GM19025 (cell line): ENCODE results near the gene PADI3.

Experiments used
- ATAC-seq: cut with Tn5 transposase; IDR thresholded peaks from one replicate; pipeline ENCODE4 v1.9.1; 2021; ENCODE audit warnings: mild to moderate bottlenecking, low read depth, moderate library complexity; ENCODE audit not compliant: unreplicated experiment

The PADI3 gene, protein sequence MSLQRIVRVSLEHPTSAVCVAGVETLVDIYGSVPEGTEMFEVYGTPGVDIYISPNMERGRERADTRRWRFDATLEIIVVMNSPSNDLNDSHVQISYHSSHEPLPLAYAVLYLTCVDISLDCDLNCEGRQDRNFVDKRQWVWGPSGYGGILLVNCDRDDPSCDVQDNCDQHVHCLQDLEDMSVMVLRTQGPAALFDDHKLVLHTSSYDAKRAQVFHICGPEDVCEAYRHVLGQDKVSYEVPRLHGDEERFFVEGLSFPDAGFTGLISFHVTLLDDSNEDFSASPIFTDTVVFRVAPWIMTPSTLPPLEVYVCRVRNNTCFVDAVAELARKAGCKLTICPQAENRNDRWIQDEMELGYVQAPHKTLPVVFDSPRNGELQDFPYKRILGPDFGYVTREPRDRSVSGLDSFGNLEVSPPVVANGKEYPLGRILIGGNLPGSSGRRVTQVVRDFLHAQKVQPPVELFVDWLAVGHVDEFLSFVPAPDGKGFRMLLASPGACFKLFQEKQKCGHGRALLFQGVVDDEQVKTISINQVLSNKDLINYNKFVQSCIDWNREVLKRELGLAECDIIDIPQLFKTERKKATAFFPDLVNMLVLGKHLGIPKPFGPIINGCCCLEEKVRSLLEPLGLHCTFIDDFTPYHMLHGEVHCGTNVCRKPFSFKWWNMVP

DNA sequence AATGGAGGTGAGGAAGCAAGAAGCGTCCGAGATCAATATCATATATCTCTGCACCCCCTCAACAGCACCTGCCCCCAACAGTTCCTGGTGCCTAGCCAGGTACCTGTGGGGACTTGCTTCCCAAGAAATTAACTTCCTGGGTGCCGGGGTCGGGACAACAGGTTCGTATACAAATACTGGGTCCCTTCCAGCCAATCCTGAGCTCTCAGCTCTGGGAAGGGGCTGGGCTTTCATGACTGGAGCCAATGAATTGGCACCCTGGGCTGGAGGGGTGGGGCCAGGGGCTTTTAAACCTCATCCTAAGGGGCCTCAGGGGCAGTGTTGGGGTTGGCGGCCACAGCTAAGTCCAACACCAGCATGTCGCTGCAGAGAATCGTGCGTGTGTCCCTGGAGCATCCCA, at the start of gene PADI3:
Gene PADI3 (plus strand): TSS at position 318 of the 400 bp plus-strand sequence. CDS start 40 bp downstream, at position 358.
- no peak for ATAC-seq

DNA sequence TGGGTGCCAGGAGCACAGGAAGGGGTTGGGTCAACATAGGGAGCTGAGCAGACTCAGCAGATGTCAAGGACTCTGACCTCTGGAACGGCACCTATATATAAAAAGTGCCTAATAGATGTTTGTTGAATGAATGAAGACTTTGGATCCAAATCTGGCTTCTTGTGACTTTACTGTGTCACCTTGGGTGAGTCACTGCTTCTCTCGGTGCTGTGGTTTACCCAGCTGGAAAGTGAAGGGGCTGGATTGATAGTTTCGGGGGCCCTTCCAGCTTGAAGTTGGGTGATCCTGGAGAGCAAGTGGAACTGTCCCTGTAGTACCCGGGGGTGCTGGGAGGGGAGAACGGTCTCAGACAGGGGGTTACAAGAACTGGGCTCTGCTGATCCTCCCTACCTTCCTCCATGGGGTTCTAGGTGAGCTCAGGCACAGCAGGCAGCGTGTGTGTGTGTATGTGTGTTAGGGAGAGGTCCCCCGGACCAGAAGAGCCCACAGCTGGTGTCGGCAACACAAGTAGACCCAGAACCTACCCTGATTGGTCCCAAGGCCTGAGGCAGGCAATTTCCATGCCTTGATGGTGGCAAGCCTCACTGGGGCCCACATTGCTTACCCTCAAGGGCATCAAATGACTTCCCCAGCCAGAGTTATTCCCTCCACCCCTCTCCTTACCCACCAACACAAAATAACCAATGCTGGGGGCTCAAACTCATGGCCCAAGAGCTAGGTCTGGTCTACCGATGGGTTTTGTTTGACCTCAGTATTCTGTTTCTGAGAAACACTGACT, 49.4 kb upstream of the PADI3 start:
- ATAC-seq = no peak

DNA sequence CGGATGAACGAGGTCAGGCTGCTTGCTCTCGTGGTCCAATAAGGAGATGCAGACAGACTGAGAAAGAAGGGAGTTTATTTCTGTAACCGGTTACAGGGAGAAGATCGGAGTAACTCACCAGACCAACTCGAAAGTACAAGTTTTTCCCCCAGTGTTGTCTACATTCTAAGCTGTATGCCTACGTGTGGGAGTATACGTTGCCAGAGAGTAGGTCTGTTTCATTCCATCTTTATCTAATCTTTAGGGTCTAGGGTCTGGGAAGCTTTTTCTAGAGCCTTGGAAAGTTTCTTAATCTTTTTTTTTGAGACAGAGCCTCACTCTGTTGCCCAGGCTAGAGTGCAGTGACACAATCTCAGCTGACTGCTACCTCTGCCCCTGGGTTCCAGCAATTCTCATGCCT, 48.7 kb upstream of the PADI3 start:
- no peak for ATAC-seq

DNA sequence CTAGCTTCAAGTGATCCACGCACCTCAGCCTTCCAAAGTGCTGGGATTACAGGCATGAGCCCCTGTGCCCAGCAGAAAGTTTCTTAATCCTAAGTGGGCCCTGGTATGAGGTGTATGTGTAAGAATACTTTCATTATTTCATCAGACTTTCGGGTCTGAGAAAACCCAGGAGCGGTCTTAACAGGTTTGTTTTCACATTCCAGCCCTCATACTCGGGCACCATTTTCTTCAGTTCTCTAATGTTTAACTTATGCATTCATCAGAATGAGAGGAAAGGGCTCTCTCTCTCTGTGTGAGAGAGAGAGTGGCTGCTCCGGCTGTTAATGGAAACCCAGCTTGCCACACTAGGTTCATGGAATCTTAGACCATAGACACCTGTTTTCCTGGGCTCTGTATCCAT, 48.1 kb upstream of the PADI3 start:
- no peak for ATAC-seq

DNA sequence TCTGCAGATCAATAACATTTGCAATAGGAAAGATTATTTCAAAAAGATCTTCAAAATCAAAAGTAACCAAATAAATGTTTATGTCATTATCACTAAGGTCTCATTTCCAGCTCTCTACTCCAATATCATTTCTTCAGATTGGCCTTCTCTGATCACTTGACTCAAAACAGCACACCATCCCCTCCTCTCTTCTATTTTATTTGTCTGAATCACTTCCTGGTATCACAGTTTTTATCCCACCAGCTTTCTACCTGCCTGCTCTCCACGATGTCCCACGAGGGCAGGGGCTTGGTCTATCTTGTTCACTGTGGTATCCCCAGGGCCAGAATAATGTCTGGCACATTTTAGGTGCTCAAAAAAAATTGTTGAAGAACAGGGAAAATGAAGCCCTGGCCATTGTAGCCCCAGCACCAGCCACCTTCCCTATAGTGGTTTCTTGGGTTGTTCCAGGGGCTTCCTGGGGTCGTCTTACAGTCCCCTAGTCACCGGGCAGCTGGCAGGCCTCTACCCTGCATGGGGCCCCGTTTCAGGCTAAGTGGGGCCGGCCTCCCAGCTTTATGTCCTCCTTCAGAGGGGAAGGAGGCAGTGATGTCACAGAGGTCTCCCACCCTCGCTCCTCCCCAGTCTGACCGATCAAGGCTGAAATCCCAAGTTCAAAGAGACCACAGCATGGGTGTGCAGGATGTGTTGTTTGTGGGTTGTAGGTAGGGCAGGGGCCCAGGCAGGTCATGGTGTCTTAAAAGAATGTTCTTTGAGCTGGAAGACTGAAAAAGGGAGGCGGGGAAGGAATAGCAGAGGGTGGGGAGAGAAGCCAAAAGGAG, 47.5 kb upstream of the PADI3 start:
- ATAC-seq = no peak

DNA sequence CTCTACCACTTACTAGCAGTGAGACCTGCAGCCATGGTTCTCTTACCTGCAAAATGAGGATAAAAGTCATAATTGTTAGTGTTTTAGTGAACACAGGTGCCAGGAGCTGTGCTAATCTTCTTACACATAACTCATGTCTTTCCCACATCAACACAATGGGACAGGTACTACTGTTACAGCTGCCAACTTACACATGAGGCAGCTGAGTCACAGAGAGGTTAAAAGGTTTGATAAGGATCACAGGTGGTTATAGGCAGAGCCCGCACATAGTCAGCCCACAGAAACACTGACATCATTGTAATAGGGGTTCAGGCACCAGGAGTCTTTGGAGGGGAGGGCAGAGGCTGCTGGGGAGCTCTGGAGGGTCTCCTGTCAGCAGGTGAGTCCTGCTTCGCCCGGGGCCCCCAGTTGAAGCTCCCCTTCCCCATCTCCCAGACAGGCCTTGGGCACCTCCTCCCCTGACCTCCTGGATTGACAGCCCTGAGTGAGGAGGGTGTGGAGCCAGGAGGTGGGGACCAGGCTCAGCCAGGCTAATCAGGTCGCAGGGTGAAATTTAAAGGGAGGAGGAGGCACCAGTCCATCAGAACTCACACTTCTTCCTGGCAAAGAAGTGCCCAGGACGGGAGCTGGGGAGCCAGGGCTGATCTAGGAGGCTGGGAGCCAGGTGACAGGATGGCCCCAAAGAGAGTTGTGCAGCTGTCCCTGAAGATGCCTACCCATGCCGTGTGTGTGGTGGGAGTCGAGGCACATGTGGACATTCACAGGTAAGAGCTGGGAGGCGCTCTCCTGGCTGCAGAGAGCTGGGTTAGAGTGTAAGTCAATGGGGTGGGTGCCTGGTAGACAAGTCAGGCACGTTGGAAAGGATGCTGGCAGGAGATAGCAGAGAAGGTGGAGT, 44.1 kb upstream of the PADI3 start, which contains the start of gene PADI1:
Gene PADI1 (plus strand): TSS at position 583 of the 895 bp plus-strand sequence. CDS start 90 bp downstream, at position 673.
- ATAC-seq = no peak

DNA sequence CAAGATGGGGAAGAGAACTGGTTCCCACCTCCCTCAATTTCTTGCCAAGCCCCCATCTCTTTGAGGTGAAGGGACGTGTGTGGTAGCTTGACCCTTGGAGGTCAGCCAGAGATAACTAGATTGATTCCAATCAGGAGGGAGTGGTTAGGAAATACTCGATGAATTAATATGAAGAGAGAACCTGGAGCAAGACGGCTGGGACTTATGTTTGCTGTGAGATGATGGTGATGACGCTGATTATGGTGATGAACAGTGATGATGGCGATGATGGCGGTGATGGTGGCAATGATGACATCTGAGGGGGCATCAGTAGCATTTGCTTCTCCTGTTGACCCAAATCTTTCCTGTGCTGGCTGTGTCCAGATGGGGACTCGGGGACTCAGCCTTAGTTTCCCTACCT, 43.2 kb upstream of the PADI3 start:
- ATAC-seq = no peak

DNA sequence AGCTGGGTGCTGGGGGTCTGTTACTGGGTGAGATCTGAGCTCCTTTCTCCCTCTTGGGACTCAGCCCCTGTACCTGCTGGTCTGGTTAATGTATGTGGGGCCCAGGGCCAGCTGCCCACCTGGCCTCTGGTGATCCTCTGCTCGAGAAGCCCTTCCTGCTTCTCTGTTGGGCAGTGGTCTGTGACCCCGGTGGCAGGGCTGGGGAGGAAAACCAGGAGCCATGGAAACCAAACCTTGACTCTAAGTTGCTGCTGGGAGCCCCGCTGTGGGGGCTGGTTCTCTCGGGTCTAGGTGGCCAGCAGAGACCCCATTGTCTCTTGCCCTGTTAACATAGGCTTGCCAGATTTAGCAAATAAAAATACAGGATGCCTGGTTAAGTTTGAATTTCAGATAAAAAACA, 42.7 kb upstream of the PADI3 start:
- no peak for ATAC-seq

DNA sequence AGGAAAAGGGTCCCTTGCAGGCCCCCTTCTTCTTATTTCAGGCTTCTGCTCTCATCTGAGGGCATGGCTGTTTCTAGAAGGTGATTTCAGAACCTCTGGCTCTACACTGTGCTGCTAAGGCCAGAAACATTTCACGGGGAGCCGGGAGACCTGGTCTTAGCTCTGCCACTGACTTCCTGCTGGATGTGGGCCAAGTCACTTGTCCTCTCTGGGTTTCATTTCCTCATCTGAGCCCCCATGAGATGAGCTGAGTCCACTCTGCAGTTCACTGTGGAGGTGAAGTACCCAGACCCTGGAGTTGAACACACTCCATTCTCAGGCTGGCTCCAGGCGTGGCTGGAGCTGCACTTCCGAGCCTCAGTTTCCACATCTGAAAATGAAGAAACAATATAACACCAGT, 41.9 kb upstream of the PADI3 start:
- ATAC-seq = no peak

DNA sequence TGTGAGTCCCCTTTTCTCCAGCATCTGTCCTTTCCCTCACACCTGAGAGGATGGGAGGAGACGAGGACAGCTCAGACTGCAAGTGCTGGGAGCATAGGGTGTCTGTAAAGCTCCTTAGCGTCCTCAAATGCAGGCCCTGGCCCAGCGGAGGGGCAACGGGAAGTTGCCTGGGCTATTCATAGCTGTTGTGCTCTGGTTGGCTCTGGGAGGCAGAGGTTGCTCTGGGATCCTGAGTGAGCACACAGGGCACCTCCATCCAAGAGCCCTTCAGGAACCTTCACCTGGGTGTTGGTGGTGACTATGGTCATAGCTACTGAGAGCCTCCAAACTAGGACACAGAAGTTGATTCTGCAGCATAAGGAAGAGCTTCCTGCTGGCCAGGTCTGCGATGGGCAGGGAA, 41.4 kb upstream of the PADI3 start:
- ATAC-seq = no peak

DNA sequence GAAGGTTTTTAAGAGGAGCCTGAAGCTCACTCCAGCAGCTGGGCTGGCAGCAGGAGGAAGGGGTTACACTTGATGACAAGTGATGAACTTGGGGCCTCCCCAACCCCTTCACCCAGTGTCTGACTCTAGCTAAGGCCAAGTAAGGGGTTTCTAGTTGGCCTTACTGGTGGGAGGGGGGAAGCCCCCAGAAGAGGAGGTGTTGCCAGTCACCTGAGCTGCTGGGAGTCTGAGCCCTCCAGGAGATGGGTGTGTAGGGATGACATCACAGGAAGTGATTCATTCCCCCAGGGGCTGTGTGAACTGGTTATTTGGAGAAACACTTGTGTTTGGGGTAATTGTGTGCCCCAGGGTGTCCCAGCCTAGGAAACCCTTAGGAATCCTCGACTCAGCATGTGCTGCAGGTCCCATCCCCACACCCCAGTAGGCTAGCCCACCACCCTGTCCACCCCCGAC, 40.9 kb upstream of the PADI3 start:
- ATAC-seq = no peak

DNA sequence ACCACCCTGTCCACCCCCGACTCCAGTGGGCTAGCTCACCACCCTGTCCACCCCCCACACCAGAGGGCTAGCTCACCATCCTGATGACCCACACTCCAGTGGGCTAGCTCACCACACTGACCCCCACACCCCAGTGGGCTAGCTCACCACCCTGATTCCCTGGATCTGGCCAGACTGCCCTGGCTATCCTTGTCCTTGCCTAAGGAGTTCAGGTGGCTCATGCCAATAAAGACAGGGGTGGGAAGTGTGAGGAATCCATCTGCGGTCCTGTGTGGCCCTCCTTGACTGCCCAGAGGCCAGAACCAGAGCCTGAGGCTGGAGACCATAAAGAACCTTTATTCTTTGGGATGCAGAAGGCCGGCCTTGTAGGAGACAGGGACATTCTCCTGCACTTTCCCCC, 40.4 kb upstream of the PADI3 start:
- ATAC-seq = no peak

DNA sequence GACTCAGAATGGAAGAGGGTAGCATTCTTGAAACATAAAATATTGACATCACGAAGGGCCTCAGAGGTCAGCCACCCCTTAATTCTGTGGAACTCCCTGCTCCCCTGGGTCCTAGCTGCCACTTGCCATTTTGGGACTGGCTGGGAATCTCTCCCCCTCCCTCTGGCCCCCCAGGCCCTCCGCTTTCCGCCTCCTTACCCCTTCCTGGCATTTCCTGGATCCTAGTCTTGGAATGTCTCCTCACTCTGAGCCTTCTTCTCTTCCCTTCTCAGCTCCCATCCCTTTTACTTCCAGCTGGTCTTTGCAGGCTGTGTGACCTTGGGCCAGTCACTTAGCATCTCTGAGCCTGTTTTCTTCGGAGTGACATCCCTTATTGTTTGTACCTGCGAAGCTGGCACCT, 39.5 kb upstream of the PADI3 start:
- ATAC-seq = no peak

DNA sequence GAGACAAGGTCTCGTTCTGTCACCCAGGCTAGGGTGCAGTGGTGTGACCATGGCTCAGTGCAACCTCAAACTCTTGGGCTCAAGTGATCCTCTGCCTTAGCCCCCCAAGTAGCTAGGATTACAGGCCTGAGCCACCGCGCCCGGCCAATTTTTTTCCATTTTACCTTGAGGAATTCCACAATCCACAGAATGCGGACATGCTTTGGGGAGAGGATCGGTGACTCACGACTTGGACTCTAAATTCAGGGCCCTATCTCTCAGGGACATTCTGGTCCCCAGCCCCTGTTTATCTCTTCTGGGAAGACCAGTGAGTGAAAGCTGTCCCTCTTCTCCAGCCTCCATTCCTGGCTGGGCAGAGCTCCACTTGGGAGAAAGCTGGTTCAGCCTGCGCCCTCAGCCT, 38.7 kb upstream of the PADI3 start:
- ATAC-seq = no peak

DNA sequence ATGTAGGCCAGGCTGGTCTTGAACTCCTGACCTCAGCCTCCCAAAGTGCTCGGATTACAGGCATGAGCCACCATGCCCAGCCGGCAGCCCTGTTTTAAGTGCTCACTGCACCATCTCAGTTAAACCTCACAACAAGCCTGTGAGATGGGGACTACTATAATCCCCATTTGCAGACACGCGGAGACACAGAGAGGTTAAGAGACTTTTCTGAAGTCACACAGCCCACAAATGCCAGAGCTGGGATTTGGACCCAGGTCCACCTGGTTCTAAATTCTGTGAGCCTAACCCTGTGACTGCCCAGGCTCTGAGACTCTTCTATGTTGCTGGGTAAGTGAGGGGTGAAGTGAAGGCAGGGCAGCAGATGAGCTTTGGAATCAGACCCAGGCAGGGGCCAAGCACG, 37.5 kb upstream of the PADI3 start:
- ATAC-seq = no peak

DNA sequence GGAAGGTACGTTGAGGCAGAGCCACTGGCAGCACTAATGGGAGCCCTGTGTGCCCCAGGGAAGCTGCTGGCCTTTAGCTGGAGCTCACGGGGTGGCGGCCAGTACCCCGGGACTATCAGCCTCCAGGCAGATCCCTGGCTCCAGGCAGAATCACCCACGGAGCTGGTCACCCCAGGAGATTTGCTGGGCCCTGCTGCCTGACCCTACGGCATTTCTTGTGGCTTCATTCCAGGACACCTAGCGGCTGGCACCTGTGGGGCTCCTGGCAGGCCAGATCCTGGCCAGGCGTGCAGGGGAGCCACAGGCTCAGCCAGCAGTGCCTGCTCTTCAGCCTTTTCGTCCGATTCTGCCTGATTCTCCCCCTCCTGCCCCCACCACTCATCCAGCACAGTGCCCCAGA, 36.9 kb upstream of the PADI3 start:
- no peak for ATAC-seq

DNA sequence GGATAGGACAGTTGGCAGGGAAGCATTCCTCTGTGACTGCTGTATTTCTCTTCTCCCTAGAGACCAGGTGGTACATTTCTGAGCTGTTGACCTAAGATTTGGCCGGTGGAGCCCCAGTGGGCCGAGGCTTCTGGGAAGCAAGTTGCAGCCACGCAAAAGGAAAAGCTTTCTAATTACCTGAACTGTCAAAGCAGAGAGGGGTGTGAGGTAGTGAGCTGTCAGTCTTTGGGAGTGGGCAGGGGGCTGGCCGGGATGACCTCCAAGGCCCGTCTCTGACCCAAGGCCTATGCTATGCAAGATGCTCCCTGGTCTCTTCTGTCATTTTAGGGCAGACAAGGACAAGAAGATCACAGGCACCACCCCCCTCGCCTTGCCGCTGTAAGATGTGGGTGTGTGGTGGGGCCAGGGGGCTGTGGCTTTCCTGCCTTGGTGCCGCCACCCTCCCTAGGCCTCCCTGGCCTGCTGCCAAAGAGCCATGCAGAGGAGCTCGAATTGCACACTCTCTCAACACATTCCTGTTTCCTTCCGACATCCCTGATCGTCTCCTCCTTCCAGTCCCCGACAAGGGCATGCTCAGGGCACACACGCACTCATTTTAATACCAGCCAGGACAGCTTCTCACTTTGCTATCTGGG, 36.3 kb upstream of the PADI3 start:
- no peak for ATAC-seq

DNA sequence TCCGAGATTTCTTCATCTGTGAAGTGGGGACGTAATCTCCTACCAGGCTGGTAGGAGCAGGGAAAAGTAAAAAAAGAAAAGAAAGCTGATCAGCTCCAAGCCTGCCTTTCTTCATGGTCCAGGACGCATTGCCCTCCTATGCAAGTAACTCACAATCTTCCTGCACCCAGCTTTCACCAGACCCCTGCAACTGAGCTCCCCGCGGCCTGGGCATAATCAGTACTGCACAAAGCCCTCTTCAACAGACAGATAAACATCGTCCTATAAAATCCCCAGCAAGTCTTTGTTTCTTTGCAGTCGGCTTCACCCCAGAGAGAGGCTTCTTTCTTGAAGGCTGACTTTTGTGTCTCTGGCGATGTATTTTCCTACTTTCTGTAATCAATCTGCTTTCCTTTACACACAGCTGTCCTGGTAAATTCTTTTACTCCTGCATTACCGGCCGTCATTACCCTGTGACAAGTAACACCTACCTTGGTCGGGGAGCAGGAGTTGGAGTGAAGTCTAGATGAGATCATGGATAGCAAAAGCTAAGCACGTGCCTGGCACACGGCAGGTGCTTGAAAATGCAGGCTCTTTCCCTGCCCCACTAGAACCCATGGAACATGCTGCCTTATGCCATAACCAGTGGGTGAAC, 35.6 kb upstream of the PADI3 start:
- ATAC-seq = no peak
